Omental fat pad (tissue), 4 donors: Measurements from ENCODE around the gene SLC24A5. TPM values are rescaled to one million over a fixed set of nuclear protein-coding genes. Genes with fewer than 3 reads are reported as not detected.

Source experiments
- ATAC-seq: fragments of 150-250 bp; one replicate; pipeline ENCODE4 v1.9.1; 2016; ENCODE audit warnings: mild to moderate bottlenecking, moderate library complexity; ENCODE audit not compliant: low FRiP score
- DNase-seq: peaks from one replicate; pipeline ENCODE4 v3.0.0-alpha.2; 2019; ENCODE audit warnings: low spot score
- CTCF ChIP-seq, 3 donors: fragments of 450-650 bp; IDR thresholded peaks; one replicate each; pipeline ENCODE4 v1.5.1; 2016 to 2017; ENCODE audit warnings: antibody characterized with exemption in 3 of 3, mild to moderate bottlenecking in 3 of 3, moderate library complexity in 2 of 3
- total RNA-seq, 4 donors: library from RNA; depleted of rRNA; stranded (reverse); fragments of >200 nt; gene quantifications; one replicate each; pipeline ENCODE4 v1.1.0, GENCODE V29; 2016

The SLC24A5 gene
- total RNA-seq, 4 donors from 2014 or later, result not detected

- no peak for ATAC-seq
- TF ChIP-seq CTCF (IDR thresholded peaks at IDR 0.05), result no peak
- no peak for DNase-seq
These were observed 47.8 kb downstream of the SLC24A5 start for GRCh38 chr15:48168616-48169015.

GRCh38 chr15:48170981-48171380, 50.2 kb downstream of the SLC24A5 start:
- no peak for DNase-seq
- no peak for ATAC-seq
- TF ChIP-seq CTCF (IDR thresholded peaks at IDR 0.05), result no peak

- no peak for DNase-seq
- no peak for ATAC-seq
- no peak for TF ChIP-seq CTCF (IDR thresholded peaks at IDR 0.05)
These were observed 54.3 kb downstream of the SLC24A5 start for GRCh38 chr15:48175126-48175525.

DNA sequence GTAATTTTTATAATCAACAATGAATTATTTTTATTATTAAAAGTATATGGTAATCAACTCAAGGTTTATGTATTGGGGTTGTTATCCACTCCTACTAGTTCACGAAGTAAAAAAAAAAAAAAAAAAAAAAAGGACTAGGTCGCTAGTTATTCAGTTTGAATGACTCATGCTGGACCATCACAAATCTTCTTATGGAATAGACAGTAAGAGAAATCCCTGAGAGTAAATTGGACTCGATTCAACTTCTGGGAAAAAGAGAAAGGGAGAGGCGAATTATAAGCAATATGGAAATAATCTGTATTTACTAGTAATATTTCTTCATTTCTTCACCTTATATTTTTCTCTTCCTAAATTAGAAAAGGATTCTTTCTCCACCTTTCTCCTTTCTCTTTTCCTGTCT, 55.3 kb downstream of the SLC24A5 start:
- no peak for TF ChIP-seq CTCF (IDR thresholded peaks at IDR 0.05)
- ATAC-seq (no peak), DNase-seq (no peak)

- ATAC-seq (no peak), DNase-seq (no peak)
- no peak for TF ChIP-seq CTCF (IDR thresholded peaks at IDR 0.05)
These were observed 56.2 kb downstream of the SLC24A5 start for GRCh38 chr15:48176957-48177356.

DNA sequence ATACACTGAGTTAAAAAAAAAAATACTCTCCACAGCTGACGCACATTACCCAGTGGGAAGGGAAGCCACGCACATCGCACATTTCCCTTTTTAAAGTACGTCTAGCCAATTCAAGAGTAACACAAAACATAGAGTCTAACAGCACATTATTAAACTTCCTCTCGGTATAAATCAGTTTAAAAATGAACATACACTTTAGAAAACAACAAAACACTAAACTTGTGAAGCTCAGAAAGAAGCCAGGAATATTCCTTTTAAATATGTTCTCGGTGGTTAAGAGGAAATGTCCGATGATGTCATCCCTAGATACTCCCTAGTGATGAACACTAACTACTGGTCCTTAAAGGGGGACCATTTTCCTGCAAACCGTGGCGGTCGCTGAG, 56.6 kb downstream of the SLC24A5 start:
- ATAC-seq, result peak; percentile 79
- TF ChIP-seq CTCF (IDR thresholded peaks at IDR 0.05), result no peak
- DNase-seq, result no peak

DNA sequence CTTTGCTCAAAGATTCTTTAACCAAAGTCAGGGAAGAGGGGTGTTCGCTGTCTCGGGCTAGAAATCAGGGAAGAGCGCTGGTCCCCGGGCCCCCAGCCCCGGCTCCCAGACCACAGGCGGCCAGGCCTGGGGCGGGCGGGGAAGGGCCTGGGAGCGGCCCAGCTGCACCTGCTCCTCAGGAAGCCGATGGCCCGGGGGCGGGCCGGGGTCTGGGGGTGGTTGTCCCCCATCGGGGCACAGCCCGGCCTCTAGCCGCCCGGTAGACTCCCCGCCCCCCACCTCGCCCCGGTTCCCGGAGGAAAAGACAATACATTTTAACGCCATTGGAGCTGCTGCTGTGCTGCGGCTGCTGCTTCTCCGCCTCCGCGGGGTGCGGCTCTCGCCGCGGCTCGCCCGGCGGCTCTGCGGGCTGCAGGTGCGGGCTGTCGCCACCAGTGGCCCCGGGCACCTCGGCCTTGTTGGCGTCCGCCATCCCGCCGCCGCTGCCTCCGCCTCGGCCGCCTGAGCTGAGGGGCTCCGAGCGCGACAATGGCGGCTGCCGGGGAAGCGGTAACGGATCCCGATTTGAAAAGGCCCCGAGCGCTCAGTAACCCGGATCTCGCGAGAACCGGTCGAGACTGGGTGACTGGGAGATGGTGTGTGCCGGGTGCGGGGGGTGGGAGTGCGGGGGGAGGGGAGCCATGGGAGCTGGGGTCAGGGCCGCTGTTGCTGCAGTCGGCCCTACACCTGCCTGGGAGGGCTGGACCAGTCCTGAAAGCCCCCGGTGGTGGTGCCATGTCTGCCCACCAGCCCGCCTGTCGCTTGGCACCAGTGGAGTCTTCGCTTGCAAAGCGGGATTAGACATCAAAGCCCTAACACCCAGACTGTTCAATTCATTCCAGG, 57.2 kb downstream of the SLC24A5 start, which contains the start of gene MYEF2:
Gene MYEF2, minus strand, starts transcription at position 530 of the 882 bp plus-strand sequence. Its CDS starts 58 bp downstream, at position 472.
- no peak for TF ChIP-seq CTCF (IDR thresholded peaks at IDR 0.05)
- peak; percentile 30 for DNase-seq
- ATAC-seq, result peak; percentile 69
